Transverse colon (tissue), 4 donors: ENCODE measurements around the gene CYTH4.

Experiments used
- EP300 ChIP-seq: sonication (generic); formaldehyde crosslinking; IDR thresholded peaks from one replicate; pipeline ENCODE4 v1.6.1; 2017; ENCODE audit warnings: antibody characterized with exemption, low read depth
- POLR2A ChIP-seq: fragments of 450-650 bp; IDR thresholded peaks from one replicate; pipeline ENCODE4 v1.6.1; 2016; ENCODE audit warnings: antibody characterized with exemption, mild to moderate bottlenecking, moderate library complexity
- POLR2AphosphoS5 ChIP-seq, 3 donors: sonication (generic); formaldehyde crosslinking; IDR thresholded peaks; one replicate each; pipeline ENCODE4 v1.6.1; 2016; ENCODE audit warnings: antibody characterized with exemption in 3 of 3
- TF ChIP-seq, protein P1 (sequence below), 5 experiments: fragments of 200-600 bp in 3 of 5; fragments of 450-650 bp in 2 of 5; sonication (generic) in 3 of 5; IDR thresholded peaks; 1 replicate in 2 of 5; 2 replicates in 3 of 5; pipeline ENCODE4 v1.5.1; 2016 to 2017; ENCODE audit warnings: antibody characterized with exemption in 5 of 5, inconsistent platforms in 3 of 5, mild to moderate bottlenecking in 2 of 5, moderate library complexity in 1 of 5

DNA sequence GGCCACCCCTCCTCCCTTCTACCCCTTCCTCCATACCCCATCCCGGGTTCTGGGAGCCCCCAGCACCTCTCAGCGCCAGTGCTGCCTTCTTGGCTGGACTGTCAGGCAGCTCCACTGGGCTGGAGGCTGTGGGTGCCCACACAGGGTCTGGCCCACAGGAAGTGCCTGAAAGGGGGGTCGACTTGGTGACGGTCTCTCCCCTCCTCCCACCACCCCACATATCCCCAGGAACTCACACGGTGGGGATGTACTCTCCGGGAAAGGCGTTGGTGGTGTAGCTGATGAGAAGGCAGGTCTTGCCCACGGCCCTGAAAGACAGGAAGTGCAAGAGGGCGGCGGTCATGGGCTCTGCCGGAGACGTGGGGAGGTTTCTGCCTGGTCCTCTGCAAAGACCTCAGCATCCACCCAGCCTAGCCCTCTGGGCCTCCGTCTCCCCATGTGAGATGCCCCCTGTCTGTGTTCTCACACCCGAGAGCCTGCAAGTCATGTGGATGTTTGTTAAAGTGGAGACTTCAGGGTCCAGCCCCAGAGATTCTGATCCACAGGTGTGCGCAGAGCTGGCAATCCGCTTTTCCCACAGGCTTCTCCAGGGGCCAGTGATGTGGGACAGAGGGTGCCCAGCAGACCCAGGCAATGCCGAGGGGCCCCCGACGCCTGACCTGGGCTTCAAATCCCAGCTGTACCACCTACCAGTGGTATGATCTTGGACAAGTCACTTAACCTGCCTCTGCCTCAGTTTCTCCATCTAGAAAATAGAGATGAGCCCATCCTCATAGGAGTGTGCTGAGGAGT, 40.8 kb upstream of the CYTH4 start:
- TF ChIP-seq, protein P1, sequence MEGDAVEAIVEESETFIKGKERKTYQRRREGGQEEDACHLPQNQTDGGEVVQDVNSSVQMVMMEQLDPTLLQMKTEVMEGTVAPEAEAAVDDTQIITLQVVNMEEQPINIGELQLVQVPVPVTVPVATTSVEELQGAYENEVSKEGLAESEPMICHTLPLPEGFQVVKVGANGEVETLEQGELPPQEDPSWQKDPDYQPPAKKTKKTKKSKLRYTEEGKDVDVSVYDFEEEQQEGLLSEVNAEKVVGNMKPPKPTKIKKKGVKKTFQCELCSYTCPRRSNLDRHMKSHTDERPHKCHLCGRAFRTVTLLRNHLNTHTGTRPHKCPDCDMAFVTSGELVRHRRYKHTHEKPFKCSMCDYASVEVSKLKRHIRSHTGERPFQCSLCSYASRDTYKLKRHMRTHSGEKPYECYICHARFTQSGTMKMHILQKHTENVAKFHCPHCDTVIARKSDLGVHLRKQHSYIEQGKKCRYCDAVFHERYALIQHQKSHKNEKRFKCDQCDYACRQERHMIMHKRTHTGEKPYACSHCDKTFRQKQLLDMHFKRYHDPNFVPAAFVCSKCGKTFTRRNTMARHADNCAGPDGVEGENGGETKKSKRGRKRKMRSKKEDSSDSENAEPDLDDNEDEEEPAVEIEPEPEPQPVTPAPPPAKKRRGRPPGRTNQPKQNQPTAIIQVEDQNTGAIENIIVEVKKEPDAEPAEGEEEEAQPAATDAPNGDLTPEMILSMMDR (IDR thresholded peaks at IDR 0.05): no peak
- TF ChIP-seq POLR2A (no peak), EP300 (no peak), POLR2AphosphoS5 (IDR thresholded peaks at IDR 0.05) (no peak)
